CD4-positive, alpha-beta T cell treated with Interleukin-10 for 1 hour (primary cell): ENCODE measurements around the gene TMEM205.
"Not testable (repeated sequence)": the region's sequence is repeated elsewhere in the genome, so short reads cannot be mapped to it uniquely, and the experiment has no call there.

Source experiments
- DNase-seq: peaks from one replicate; pipeline ENCODE4 v3.0.0-alpha.2; 2020

The TMEM205 gene

DNA sequence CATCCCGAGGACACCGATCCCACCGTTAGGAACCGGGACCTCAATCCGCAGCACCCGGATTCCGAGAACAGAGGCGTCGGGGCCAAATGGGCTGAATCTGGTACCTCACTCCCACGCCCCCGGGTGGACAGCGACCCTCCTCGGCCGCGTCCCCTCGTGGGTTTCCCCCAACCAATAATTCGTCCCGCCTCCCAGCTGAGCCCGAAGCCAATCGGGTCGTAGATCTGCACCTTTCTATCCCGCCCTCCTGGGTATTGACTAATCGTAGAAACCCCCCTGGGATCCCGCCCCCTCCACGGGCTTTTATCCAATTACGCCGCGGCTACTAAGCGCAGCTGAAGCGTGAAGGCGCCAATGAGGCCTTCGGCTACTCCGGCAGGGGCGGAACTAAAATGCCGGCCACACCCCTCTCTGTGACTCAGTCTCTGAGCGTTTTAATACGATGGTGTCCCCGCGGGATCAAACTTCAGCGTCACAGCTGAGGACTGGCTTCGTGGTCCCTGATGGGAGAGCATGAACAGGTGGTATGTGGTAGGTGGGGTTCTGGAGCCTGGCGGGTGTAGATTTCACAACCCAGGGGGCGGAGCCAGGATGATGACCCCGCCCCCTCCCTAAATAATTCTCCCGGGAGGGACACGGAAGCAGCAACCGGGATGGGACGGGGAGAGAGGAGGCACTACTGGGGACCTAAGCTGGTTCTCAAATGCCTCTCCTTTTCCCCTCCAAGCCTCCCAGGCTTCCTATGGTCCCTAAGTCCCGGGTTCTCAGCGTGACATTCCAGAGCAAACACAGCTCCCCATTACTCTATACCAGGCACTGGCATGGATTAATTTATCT is at the start of gene TMEM205, which contains the start of gene CCDC159:
TSS of gene TMEM205 (minus strand) at position 165 of the 837 bp plus-strand sequence. CDS start 649 bp downstream, outside the sequence.
TSS of gene CCDC159 (plus strand) at position 416 of the 837 bp plus-strand sequence. CDS start at position 504, 88 bp downstream.
- peak; percentile 99 for DNase-seq

- DNase-seq = no peak
Observed at GRCh38 chr19:11390933-11391680, 45.0 kb upstream of the TMEM205 start.

- no peak for DNase-seq
Observed at GRCh38 chr19:11390359-11390758, 44.3 kb upstream of the TMEM205 start.

- DNase-seq = no peak
Observed at GRCh38 chr19:11387162-11388034, 41.3 kb upstream of the TMEM205 start.

- no peak for DNase-seq
Observed at GRCh38 chr19:11384778-11385129, 38.7 kb upstream of the TMEM205 start.

GRCh38 chr19:11383706-11384048 is 37.6 kb upstream of the TMEM205 start:
- DNase-seq = no peak

DNA sequence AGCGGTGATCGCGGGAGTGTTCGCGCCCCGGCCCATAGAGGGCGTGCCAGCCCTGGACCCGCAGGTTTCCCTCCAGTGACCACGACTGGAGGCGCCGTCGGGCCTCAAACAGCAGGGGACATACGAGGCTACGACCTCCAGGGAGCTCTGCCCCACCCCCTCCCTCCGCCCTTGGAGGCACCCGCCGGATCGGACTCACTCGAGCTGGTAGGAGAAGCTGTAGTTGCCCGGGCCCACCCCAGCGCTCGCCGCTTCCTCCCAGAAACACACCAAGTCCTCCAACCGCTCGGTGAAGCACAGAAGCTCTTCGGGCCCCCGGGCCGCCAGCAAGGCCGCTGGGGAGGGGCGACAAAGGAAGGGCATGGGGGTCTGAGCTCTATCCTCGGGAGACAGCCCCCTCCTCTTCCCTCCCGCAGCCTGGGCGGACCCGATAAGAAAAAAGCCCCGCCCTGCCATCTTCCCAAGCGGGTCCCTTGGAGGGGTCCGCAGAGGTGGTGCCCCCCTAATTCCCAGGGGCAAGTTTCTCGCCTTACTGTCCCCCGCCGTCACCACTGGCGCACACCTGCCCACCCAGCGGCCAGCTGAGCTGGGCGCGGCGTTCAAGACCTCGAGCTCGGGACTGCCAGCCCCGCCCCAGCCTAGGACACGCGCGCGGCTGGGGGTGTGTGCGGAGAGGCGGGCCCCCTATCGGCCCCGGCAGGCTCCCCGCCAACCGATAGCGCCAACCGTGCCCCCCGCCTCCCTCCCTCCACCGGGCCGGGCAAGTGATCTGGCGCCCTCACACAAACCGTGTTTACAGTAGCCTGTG is 37.0 kb upstream of the TMEM205 start:
- peak; percentile 45 for DNase-seq

DNA sequence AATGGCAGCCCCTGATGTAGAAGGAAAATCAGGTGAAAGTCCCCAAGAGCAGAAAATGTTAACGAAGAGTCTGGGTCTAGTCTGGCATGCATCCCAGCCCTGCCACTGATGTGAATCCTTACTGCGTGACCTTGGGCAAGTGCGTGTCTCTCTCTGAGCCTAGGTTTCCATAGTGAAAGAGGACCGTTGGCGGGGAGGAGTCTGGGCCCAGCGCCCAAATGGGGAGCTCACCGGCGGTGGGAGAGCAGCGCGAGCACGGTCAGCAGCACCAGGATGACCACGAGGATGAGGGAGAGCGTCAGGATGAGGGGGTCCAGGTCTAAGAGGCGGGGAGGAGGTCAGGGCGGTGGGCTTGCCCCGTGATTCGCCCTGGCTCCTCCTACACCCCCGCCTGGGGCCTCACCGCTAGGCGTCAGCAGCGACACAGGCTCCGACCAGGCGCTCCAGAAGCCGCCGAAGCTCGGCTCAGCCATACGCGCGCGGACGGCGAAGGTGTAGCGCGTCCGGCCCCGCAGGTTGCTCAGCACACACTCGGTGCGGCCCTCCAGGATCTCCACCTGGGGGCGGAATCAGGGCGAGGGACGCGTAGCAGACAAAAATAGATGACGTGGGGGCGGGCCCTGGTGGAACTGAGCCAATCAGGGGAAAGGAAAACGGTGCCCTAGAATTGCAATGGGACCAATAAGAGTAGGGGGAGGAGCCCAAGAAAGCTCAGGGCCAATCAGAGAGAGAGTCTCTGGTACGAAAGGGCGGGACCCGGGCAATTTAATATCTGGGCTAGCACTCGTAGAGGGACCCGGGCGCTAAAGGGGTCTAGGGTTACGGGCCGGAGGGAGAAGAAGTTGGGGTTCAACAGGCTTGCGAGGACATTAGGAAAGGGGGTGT is 34.8 kb upstream of the TMEM205 start:
- peak; percentile 99 for DNase-seq

DNA sequence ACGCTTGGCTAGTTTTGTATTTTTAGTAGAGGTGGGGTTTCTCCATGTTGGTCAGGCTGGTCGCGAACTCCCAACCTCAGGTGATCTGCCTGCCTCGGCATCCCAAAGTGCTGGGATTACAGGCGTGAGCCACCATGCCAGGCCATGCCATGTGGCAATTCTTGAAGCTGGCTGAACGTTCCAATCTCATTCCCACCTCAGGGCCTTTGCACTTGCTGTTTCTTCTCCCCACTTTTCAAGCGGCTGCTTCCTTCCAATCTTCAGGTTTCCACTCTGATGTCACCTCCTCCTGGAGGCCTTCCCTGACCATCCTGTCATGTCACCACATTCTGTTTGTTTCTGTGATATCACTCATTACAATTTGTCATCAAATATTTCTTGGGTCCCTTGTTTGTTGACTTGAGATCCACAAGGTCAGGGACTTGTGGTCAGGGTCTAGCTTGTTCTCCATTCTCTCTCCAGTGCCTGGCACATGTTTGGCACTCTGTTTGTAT is 33.8 kb upstream of the TMEM205 start:
- DNase-seq = no peak

GRCh38 chr19:11379269-11379845 is 33.3 kb upstream of the TMEM205 start:
- DNase-seq = not testable (repeated sequence)

DNA sequence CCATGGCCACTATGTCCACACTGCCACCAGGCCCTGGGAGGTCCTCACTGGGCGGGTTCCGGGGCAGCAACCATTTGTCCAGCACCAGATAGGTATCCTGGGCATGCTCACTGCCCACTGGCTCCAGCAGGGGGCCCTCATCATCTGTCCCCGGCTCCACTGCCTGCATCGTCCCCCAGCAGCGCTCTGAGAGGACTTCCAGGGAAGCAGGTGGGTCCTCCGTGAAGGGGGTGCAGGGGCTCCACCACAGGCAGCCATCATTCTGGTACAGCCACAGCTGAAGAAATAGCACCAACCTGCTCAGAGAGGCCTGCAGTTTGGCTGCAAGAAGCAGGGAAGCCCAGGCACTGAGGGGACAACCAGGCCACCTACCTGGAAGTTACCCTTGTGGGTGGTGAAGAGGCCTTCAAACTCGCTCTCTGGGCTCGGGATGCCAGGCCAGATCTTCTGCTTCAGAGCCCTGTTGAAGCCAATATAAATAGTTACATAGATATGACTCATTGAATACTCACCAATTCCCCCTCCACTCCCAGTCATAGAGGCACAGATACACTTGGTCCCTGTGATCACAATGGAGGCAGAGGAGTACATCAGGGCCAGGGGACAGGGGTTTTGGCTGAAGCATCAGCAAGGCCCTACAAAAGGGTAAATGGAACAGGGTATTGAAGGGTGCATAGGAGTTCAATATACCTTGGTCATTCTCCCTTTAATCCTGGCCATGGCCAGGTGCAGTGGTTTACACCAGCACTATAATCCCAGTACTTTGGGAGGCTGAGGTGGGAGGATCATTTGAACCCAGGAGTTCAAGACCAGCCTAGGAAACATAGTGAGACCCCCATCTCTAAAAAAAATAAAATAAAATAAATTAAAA is 32.5 kb upstream of the TMEM205 start:
- no peak for DNase-seq

DNA sequence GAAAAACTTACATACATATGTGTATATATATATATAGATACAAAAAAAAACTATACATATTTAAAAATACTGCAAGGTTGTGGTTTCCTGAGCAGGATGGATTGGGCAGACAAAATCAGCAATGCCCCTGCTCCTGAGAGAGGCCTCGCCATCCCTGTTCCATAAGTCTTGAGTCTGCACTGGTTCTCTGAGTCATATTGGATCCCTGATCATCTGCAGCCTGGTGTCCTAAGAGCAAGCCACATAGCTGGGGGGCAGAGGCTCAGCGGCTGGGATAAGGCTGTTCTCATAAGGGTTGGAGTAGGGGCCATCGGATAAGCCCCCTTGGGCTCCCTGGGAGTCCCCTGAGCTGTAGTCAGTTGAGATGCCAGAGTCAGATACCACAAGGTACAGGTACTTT is 31.7 kb upstream of the TMEM205 start:
- no peak for DNase-seq

DNA sequence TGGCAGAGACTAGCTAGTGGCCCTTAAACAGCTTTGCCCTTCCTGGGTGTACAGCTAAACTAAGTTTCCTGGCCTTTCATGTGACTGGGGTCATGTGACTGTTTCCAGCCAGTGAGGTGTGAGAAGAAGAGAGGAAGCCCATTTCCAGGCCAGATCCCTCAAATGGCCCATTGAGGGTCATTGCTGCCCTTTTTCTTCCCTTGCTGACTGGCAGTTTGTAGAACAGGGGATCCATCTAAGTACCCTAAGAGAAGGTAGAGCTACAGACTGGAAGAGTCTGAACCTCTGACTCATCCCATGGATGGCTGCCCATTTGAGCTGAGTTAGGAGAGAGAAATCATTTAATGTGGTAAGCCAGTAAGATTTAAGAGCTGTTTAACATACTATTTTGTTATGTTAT is 31.2 kb upstream of the TMEM205 start:
- DNase-seq = no peak

DNA sequence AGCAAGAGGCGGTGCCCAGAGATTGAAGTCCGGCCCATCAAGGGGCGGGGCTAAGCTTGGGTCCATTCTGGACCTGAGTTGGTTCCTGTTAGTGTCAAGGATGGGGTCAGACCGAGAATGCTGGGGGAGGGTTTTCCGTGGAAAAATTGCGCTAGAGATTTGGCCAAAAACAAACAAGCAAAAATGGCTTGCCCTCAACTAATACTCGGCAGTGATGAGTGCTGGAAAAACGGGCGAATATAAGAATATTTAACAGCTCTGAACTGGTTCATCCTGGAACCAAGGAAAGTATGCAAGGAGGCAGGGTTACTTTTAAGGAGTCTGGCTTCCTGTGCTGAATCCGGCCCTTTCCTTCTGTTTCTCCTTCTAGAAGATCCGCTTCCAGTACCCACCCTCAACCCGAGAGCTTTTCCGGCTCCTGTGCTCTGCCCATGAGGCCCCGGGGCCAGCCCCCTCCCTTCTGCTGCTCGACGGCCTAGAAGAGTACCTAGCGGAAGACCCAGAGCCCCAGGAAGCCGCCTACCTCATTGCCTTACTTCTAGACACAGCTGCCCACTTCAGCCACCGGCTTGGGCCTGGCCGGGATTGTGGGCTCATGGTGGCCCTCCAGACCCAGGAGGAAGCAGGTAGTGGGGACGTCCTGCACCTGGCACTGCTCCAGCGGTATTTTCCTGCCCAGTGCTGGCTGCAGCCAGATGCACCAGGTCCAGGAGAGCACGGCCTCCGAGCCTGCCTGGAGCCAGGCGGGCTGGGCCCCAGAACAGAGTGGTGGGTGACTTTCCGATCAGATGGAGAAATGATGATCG is 29.3 kb upstream of the TMEM205 start:
- peak; percentile 82 for DNase-seq

DNA sequence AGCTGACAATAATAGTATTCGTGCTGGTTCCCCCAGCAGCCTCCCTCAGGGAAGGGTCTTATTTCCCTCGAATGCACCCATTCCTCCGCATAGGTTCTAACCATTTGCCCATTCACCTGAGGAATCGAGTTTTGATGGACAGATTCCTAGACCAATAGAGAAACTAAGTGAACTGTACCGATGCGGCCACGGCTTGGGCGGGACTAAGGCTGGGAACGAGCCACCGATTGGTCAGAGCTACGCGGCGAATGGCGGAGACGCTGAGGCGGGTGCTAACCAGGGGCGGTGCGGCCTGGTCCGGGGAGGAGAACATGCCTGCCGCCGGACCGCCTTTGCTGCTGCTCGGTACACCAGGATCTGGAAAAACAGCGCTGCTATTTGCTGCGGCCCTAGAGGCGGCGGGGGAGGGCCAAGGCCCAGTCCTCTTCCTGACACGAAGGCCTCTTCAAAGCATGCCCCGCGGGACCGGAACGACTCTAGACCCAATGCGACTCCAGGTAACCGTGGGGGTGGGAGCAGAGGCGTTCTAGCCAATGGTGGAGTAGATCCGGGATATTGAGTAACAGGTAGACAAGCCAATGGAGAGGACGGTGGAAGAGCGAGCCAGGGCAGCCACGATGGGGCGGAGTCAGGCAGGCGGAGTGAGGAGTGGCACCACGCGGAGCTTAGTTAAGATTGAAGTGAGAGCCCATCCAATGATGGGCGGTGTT is 28.5 kb upstream of the TMEM205 start, which contains the start of gene SWSAP1:
TSS of gene SWSAP1 (plus strand) at position 234 of the 710 bp plus-strand sequence. CDS start at position 249, 15 bp downstream.
- peak; percentile 99 for DNase-seq

GRCh38 chr19:11373885-11374432 is 27.9 kb upstream of the TMEM205 start:
- no peak for DNase-seq

GRCh38 chr19:11373166-11373884 is 27.3 kb upstream of the TMEM205 start:
- DNase-seq = no peak
